CD4-positive, CD25-positive, alpha-beta regulatory T cell (primary cell): ENCODE results near the gene MYH14. TPM values are rescaled to one million over a fixed set of nuclear protein-coding genes. Genes with fewer than 3 reads are reported as not detected.

Experiments used
- ATAC-seq, 2 donors: fragments of 150-1000 bp; cut with Tn5 transposase; one replicate each; pipeline ENCODE4 v1.10.0; 2021; ENCODE audit warnings: low read depth in 2 of 2, moderate number of reproducible peaks in 2 of 2, moderate library complexity in 1 of 2
- DNase-seq, 3 donors: peaks; one replicate each; pipeline versions ENCODE4 v3.0.0 to v3.0.0-alpha.2; 2012 to 2022; ENCODE audit warnings: mixed read lengths in 1 of 3
- H3K27ac ChIP-seq: one replicate; pipeline ENCODE4 v1.7.0; 2013; ENCODE audit warnings: mild to moderate bottlenecking, low read length; ENCODE audit not compliant: insufficient read depth, poor library complexity, severe bottlenecking
- H3K27me3 ChIP-seq: one replicate; pipeline ENCODE4 v1.7.0; 2013; ENCODE audit warnings: low read length; ENCODE audit not compliant: control insufficient read depth, insufficient read depth
- H3K36me3 ChIP-seq: one replicate; pipeline ENCODE4 v1.7.0; 2013; ENCODE audit warnings: mild to moderate bottlenecking, low read length, moderate library complexity; ENCODE audit not compliant: control insufficient read depth, insufficient read depth
- H3K4me1 ChIP-seq: 2 replicates; pipeline ENCODE4 v1.7.0; 2013; ENCODE audit warnings: mild to moderate bottlenecking, low read length; ENCODE audit not compliant: insufficient read depth, control insufficient read depth, poor library complexity, severe bottlenecking
- H3K4me3 ChIP-seq: one replicate; pipeline ENCODE4 v1.7.0; 2013; ENCODE audit warnings: low read depth, mild to moderate bottlenecking, low read length, moderate library complexity
- H3K9me3 ChIP-seq, 2 experiments: 1 replicate in 1 of 2; 2 replicates in 1 of 2; pipeline ENCODE4 v1.7.0; 2013; ENCODE audit warnings: low read length in 2 of 2, mild to moderate bottlenecking in 1 of 2, moderate library complexity in 1 of 2; ENCODE audit not compliant: control insufficient read depth in 2 of 2
- H3K27ac Mint-ChIP-seq, 3 donors: one replicate each; pipeline ENCODE4 v1.8.0; 2020 to 2022; ENCODE audit warnings: mild to moderate bottlenecking in 3 of 3, mixed read lengths in 3 of 3, moderate library complexity in 2 of 3
- H3K27me3 Mint-ChIP-seq: one replicate; pipeline ENCODE4 v1.8.0; 2022; ENCODE audit warnings: mild to moderate bottlenecking, mixed read lengths
- H3K36me3 Mint-ChIP-seq: one replicate; pipeline ENCODE4 v1.8.0; 2020; ENCODE audit warnings: mixed read lengths
- H3K4me1 Mint-ChIP-seq, 4 donors: one replicate each; pipeline ENCODE4 v1.8.0; 2020 to 2022; ENCODE audit warnings: mixed read lengths in 4 of 4, mild to moderate bottlenecking in 1 of 4
- H3K4me3 Mint-ChIP-seq, 4 donors: one replicate each; pipeline ENCODE4 v1.8.0; 2020 to 2022; ENCODE audit warnings: mild to moderate bottlenecking in 4 of 4, mixed read lengths in 4 of 4, moderate library complexity in 3 of 4
- H3K9me3 Mint-ChIP-seq, 7 donors: one replicate each; pipeline ENCODE4 v1.8.0; 2020 to 2022; ENCODE audit warnings: mixed read lengths in 7 of 7, mild to moderate bottlenecking in 3 of 7, moderate library complexity in 2 of 7
- polyA plus RNA-seq, 4 donors: library from polyadenylated mRNA; unstranded; fragments of 300-500 nt; fragmentation: Illumina TruSeq; gene quantifications; one replicate each; pipeline ENCODE4 v1.2.3, GENCODE V29; 2021
- total RNA-seq: library from RNA; stranded (reverse); gene quantifications from one replicate; pipeline ENCODE4 v1.2.3, GENCODE V29; 2022

MYH14 gene
- total and polyA plus RNA-seq, 5 donors from 2014 or later = not detected

- H3K4me1 ChIP-seq = no peaks in the 10 kb centered on the region
- no peaks in the 10 kb centered on the region for H3K27me3 ChIP-seq
- no peak overlapping the region for H3K27ac ChIP-seq
- no peaks in the 10 kb centered on the region for H3K36me3 Mint-ChIP-seq
- H3K36me3 ChIP-seq = no peaks in the 10 kb centered on the region
- H3K27ac Mint-ChIP-seq = no peak overlapping the region
- no peak overlapping the region for H3K4me3 ChIP-seq
- H3K9me3 ChIP-seq = no peaks in the 10 kb centered on the region
- no peaks in the 10 kb centered on the region for H3K4me1 Mint-ChIP-seq
- H3K4me3 Mint-ChIP-seq = no peak overlapping the region
- H3K9me3 Mint-ChIP-seq = peaks cover 0 to 2% (median 0%) of the 10 kb centered on the region in 7 donors
- ATAC-seq (no peak), DNase-seq (no peak)
- H3K27me3 Mint-ChIP-seq = peaks cover 22% of the 10 kb centered on the region
Observed at GRCh38 chr19:50293263-50294004, 90.0 kb downstream of the MYH14 start.

DNA sequence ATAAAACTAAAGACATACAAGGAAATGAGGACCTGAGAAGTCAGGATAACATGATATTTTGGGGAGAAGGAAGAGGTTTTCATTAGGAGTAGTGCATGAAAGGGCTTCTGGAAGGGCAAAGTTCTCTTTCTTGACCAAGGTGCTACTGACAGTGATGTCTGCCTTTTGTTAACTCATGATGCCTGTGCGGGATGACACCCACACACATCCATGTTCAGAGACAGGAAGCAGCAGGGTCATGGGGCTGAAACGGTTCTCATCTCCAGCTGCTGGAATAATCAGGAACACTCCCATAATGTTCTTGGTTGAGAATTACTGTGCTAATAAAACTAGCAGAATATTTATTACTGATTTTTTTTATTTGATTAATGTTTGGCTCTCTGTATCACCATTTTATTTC, 96.6 kb downstream of the MYH14 start:
- Mint-ChIP-seq H3K4me3 (no peak overlapping the region), H3K9me3 (peaks cover 0 to 3% (median 0%) of the 10 kb centered on the region in 7 donors), H3K27ac (no peak overlapping the region), H3K27me3 (peaks cover 10% of the 10 kb centered on the region), H3K4me1 (peaks cover 0 to 6% (median 0%) of the 10 kb centered on the region in 4 donors), H3K36me3 (no peaks in the 10 kb centered on the region)
- Histone ChIP-seq H3K27me3 (no peaks in the 10 kb centered on the region), H3K4me1 (no peaks in the 10 kb centered on the region), H3K9me3 (no peaks in the 10 kb centered on the region), H3K4me3 (no peak overlapping the region), H3K36me3 (no peaks in the 10 kb centered on the region), H3K27ac (no peak overlapping the region)
- DNase-seq = no peak
- no peak for ATAC-seq

- Histone ChIP-seq H3K36me3 (no peaks in the 10 kb centered on the region), H3K4me1 (no peaks in the 10 kb centered on the region), H3K9me3 (no peaks in the 10 kb centered on the region), H3K27me3 (no peaks in the 10 kb centered on the region), H3K27ac (no peak overlapping the region), H3K4me3 (no peak overlapping the region)
- Mint-ChIP-seq H3K9me3 (peaks cover 0 to 3% (median 0%) of the 10 kb centered on the region in 7 donors), H3K36me3 (no peaks in the 10 kb centered on the region), H3K4me3 (no peak overlapping the region), H3K4me1 (peaks cover 0 to 6% (median 0%) of the 10 kb centered on the region in 4 donors), H3K27ac (no peak overlapping the region), H3K27me3 (peaks cover 10% of the 10 kb centered on the region)
- ATAC-seq (peak; percentile 42 to 65), DNase-seq (peak in 1 of 3 donors; percentile 35)
Observed at GRCh38 chr19:50300814-50301606, 97.6 kb downstream of the MYH14 start.

DNA sequence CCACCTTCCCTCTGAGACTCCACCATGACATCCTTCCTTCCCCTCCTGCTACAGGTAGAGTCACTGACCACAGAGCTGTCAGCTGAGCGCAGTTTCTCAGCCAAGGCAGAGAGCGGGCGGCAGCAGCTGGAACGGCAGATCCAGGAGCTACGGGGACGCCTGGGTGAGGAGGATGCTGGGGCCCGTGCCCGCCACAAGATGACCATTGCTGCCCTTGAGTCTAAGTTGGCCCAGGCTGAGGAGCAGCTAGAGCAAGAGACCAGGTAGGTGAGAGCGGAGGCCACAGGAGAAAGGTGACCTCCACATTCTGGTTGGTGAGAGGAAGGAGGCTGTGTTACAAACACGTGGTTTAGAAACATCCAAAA, 98.2 kb downstream of the MYH14 start:
- DNase-seq = no peak
- Histone ChIP-seq H3K9me3 (no peaks in the 10 kb centered on the region), H3K27me3 (no peaks in the 10 kb centered on the region), H3K4me1 (no peaks in the 10 kb centered on the region), H3K4me3 (no peak overlapping the region), H3K27ac (no peak overlapping the region), H3K36me3 (no peaks in the 10 kb centered on the region)
- peaks cover 0 to 6% (median 0%) of the 10 kb centered on the region in 4 donors for H3K4me1 Mint-ChIP-seq
- no peak for ATAC-seq
- no peaks in the 10 kb centered on the region for H3K36me3 Mint-ChIP-seq
- H3K27me3 Mint-ChIP-seq = peaks cover 14% of the 10 kb centered on the region
- peaks cover 0 to 3% (median 0%) of the 10 kb centered on the region in 7 donors for H3K9me3 Mint-ChIP-seq
- H3K4me3 Mint-ChIP-seq = no peak overlapping the region
- no peak overlapping the region for H3K27ac Mint-ChIP-seq

- Histone ChIP-seq H3K27me3 (no peaks in the 10 kb centered on the region), H3K9me3 (no peaks in the 10 kb centered on the region), H3K4me1 (no peaks in the 10 kb centered on the region), H3K4me3 (no peak overlapping the region), H3K36me3 (no peaks in the 10 kb centered on the region), H3K27ac (no peak overlapping the region)
- Mint-ChIP-seq H3K4me3 (no peak overlapping the region), H3K27me3 (peaks cover 26% of the 10 kb centered on the region), H3K9me3 (peaks cover 0 to 3% (median 0%) of the 10 kb centered on the region in 7 donors), H3K36me3 (no peaks in the 10 kb centered on the region), H3K27ac (no peak overlapping the region), H3K4me1 (peaks cover 0 to 6% (median 0%) of the 10 kb centered on the region in 4 donors)
- ATAC-seq (no peak), DNase-seq (no peak)
Observed at GRCh38 chr19:50303558-50303957, 100.1 kb downstream of the MYH14 start.

- no peaks in the 10 kb centered on the region for H3K9me3 ChIP-seq
- Mint-ChIP-seq H3K27me3 (peaks cover 60% of the 10 kb centered on the region), H3K4me3 (no peak overlapping the region), H3K36me3 (no peaks in the 10 kb centered on the region), H3K4me1 (peaks cover 0 to 13% (median 0%) of the 10 kb centered on the region in 4 donors), H3K27ac (no peak overlapping the region), H3K9me3 (peaks cover 0 to 2% (median 0%) of the 10 kb centered on the region in 7 donors)
- no peaks in the 10 kb centered on the region for H3K36me3 ChIP-seq
- no peaks in the 10 kb centered on the region for H3K4me1 ChIP-seq
- H3K27me3 ChIP-seq = peaks cover 12% of the 10 kb centered on the region
- no peak overlapping the region for H3K4me3 ChIP-seq
- DNase-seq = no peak
- ATAC-seq = no peak
- no peak overlapping the region for H3K27ac ChIP-seq
Observed at GRCh38 chr19:50308991-50309390, 105.6 kb downstream of the MYH14 start.

DNA sequence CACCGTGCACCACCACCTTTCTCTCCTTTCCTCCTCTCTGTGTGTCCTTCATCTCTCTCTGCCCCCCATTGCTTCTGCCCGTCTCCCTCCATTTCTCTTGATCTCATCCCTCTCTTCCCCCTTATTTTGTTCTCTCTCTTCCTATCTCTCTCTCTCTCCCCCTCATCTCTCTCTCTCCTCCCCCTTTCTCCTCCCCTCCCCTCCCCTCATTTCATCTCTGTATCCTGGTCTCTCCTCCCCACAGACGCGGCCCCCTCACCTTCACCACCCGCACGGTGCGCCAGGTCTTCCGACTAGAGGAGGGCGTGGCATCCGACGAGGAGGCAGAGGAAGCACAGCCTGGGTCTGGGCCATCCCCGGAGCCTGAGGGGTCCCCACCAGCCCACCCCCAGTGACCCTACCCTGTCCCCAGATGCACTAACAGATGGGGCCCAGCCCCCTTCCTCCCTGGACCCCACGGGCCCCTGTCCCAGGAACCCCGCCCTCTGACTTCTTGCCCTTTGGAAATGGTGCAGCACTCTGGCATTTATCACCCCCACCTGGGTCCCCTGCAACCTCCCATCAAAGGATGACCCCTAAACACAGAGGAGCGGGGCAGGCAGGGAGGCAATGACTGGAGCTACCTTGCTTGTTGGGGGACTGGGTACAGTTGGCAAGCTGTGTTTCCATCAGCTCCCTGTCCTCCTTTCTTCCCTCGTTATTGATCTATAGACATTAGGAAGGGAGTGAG, 106.1 kb downstream of the MYH14 start:
- Histone ChIP-seq H3K27me3 (peaks cover 12% of the 10 kb centered on the region), H3K4me1 (no peaks in the 10 kb centered on the region)

More for the DNA sequence above, 106.1 kb downstream of the MYH14 start:
- ATAC-seq (no peak), DNase-seq (no peak)
- Mint-ChIP-seq H3K27me3 (peaks cover 60% of the 10 kb centered on the region), H3K4me3 (no peak overlapping the region), H3K9me3 (peaks cover 0 to 2% (median 0%) of the 10 kb centered on the region in 7 donors), H3K4me1 (peaks cover 0 to 15% (median 0%) of the 10 kb centered on the region in 4 donors), H3K27ac (no peak overlapping the region), H3K36me3 (no peaks in the 10 kb centered on the region)
- no peaks in the 10 kb centered on the region for H3K36me3 ChIP-seq
- H3K27ac ChIP-seq = no peak overlapping the region
- H3K4me3 ChIP-seq = no peak overlapping the region
- no peaks in the 10 kb centered on the region for H3K9me3 ChIP-seq
